GM23338 (cell line): ENCODE data around the gene NCOR2. TPM values are rescaled to one million over a fixed set of nuclear protein-coding genes. Genes with fewer than 3 reads are reported as not detected.

Experiments used
- ATAC-seq: fragments of 200-7000 bp; cut with Tn5 transposase; 3 replicates; pipeline ENCODE4 v1.9.1; 2020
- DNase-seq: peaks from one replicate; pipeline ENCODE4 v3.0.0-alpha.2; 2015; ENCODE audit warnings: low spot score
- H2AFZ ChIP-seq: fragments of 200-600 bp; sonication (generic); 2 replicates; pipeline ENCODE4 v1.8.0; 2016; ENCODE audit warnings: antibody characterized with exemption, mild to moderate bottlenecking, moderate library complexity
- H3F3A ChIP-seq: fragments of 200-600 bp; sonication (generic); replicated peaks from 2 replicates; pipeline ENCODE4 v1.8.0; 2017; ENCODE audit warnings: antibody characterized with exemption, mixed run types, low read depth
- H3K27ac ChIP-seq: fragments of 200-600 bp; sonication (generic); 2 replicates; pipeline ENCODE4 v1.6.1; 2016; ENCODE audit warnings: low read depth
- H3K27me3 ChIP-seq: fragments of 200-600 bp; sonication (generic); 2 replicates; pipeline ENCODE4 v1.8.0; 2016; ENCODE audit warnings: mild to moderate bottlenecking, mixed run types, moderate library complexity; ENCODE audit not compliant: insufficient read depth
- H3K36me3 ChIP-seq: fragments of 200-600 bp; sonication (generic); 2 replicates; pipeline ENCODE4 v1.8.0; 2016; ENCODE audit warnings: mild to moderate bottlenecking; ENCODE audit not compliant: insufficient read depth
- H3K4me1 ChIP-seq: fragments of 200-600 bp; sonication (generic); 2 replicates; pipeline ENCODE4 v1.8.0; 2016; ENCODE audit warnings: mild to moderate bottlenecking, moderate library complexity; ENCODE audit not compliant: insufficient read depth
- H3K4me2 ChIP-seq: fragments of 200-600 bp; sonication (generic); 2 replicates; pipeline ENCODE4 v1.7.1; 2017; ENCODE audit warnings: mixed run types
- H3K4me3 ChIP-seq: fragments of 200-600 bp; sonication (generic); 2 replicates; pipeline ENCODE4 v1.6.1; 2016; ENCODE audit warnings: mixed run types
- H3K79me2 ChIP-seq: fragments of 200-600 bp; sonication (generic); replicated peaks from 2 replicates; pipeline ENCODE4 v1.8.0; 2017; ENCODE audit warnings: mild to moderate bottlenecking; ENCODE audit not compliant: insufficient read depth
- H3K9me2 ChIP-seq: fragments of 200-600 bp; sonication (generic); 2 replicates; pipeline ENCODE4 v1.8.0; 2017; ENCODE audit not compliant: insufficient read depth
- H4K20me1 ChIP-seq: fragments of 200-600 bp; sonication (generic); replicated peaks from 2 replicates; pipeline ENCODE4 v1.8.0; 2017; ENCODE audit warnings: mild to moderate bottlenecking; ENCODE audit not compliant: insufficient read depth
- H3K27ac Mint-ChIP-seq: 2 replicates; pipeline ENCODE4 v1.8.0; 2020; ENCODE audit warnings: inconsistent platforms, mild to moderate bottlenecking, moderate library complexity, mixed read lengths
- H3K27me3 Mint-ChIP-seq: 3 replicates; pipeline ENCODE4 v1.8.0; 2022; ENCODE audit warnings: low read depth, mild to moderate bottlenecking, moderate library complexity, mixed read lengths, inconsistent platforms; ENCODE audit not compliant: insufficient read depth, poor library complexity
- H3K36me3 Mint-ChIP-seq: 3 replicates; pipeline ENCODE4 v1.8.0; 2021; ENCODE audit warnings: low read depth, mild to moderate bottlenecking, inconsistent platforms, moderate library complexity, mixed read lengths
- H3K4me1 Mint-ChIP-seq: 3 replicates; pipeline ENCODE4 v1.8.0; 2020; ENCODE audit warnings: mild to moderate bottlenecking, inconsistent platforms, mixed read lengths
- H3K4me3 Mint-ChIP-seq: 3 replicates; pipeline ENCODE4 v1.8.0; 2021; ENCODE audit warnings: moderate library complexity, mild to moderate bottlenecking, inconsistent platforms, mixed read lengths
- H3K9me3 Mint-ChIP-seq: 3 replicates; pipeline ENCODE4 v1.8.0; 2020; ENCODE audit warnings: moderate library complexity, mild to moderate bottlenecking, inconsistent platforms, mixed read lengths
- CTCF ChIP-seq, 2 experiments: fragments of 200-600 bp in 1 of 2; sonication (generic) in 1 of 2; conservative IDR thresholded peaks; 2 replicates each; pipeline versions ENCODE4 v1.5.1 to v1.6.1; 2016 to 2017; ENCODE audit warnings: antibody characterized with exemption in 2 of 2, low read depth in 2 of 2, mild to moderate bottlenecking in 2 of 2, moderate library complexity in 1 of 2
- ETS1 ChIP-seq: IDR thresholded peaks from 2 replicates; pipeline ENCODE4 v1.6.1; 2016; ENCODE audit warnings: antibody characterized with exemption
- EZH2 ChIP-seq: fragments of 200-600 bp; sonication (generic); IDR thresholded peaks from one replicate; pipeline ENCODE4 v1.8.0; 2017; ENCODE audit warnings: antibody characterized with exemption, mild to moderate bottlenecking, low read depth; ENCODE audit not compliant: unreplicated experiment
- EZH2phosphoT487 ChIP-seq: fragments of 200-600 bp; sonication (generic); IDR thresholded peaks from one replicate; pipeline ENCODE4 v1.8.1; 2018; ENCODE audit warnings: antibody characterized with exemption; ENCODE audit not compliant: unreplicated experiment
- JUNB ChIP-seq: IDR thresholded peaks from one replicate; pipeline ENCODE4 v1.6.1; 2016; ENCODE audit warnings: antibody characterized with exemption; ENCODE audit not compliant: unreplicated experiment
- NANOG ChIP-seq: IDR thresholded peaks from 2 replicates; pipeline ENCODE4 v1.6.1; 2016; ENCODE audit warnings: antibody characterized with exemption, borderline replicate concordance
- POLR2AphosphoS5 ChIP-seq: IDR thresholded peaks from 2 replicates; pipeline ENCODE4 v1.6.1; 2016; ENCODE audit warnings: antibody characterized with exemption, low read depth
- ZNF114 ChIP-seq: fragments of 250-450 bp; sonication (Bioruptor Pico); IDR thresholded peaks from 2 replicates; pipeline ENCODE4 v1.5.0; 2020; ENCODE audit warnings: mild to moderate bottlenecking, moderate library complexity
- ZNF462 ChIP-seq: fragments of 250-450 bp; sonication (Bioruptor Pico); IDR thresholded peaks from 2 replicates; pipeline ENCODE4 v1.5.0; 2020; ENCODE audit warnings: mild to moderate bottlenecking, moderate library complexity
- polyA plus RNA-seq: library from polyadenylated mRNA; unstranded; fragments of >200 nt; fragmentation: Nextera tagmentation; extraction: Ambion mirVana; gene quantifications from 2 replicates; pipeline ENCODE4 v1.2.1, GENCODE V29; 2016
- total RNA-seq: library from RNA; depleted of rRNA; stranded (reverse); fragments of >200 nt; shearing (Covaris generic); gene quantifications from 2 replicates; pipeline ENCODE4 v1.2.3, GENCODE V29; 2014

Gene NCOR2
- total and polyA plus RNA-seq, 2 experiments from 2014 or later = 69.6 to 190 TPM

GRCh38 chr12:124533456-124533855, 34.0 kb downstream of the NCOR2 start:
- H3K27me3 Mint-ChIP-seq = peaks cover 17% of the 10 kb centered on the region
- H3F3A ChIP-seq = 0 out of 2 replicates have a peak, but pooled peaks cover 3% of the 10 kb centered on the region
- H3K27me3 ChIP-seq = no peaks in the 10 kb centered on the region
- peak overlapping the region; percentile 55; the same call in 1 of the 2 replicates for H3K27ac ChIP-seq
- peak overlapping the region; percentile 71 for H3K27ac Mint-ChIP-seq
- peaks cover 19% of the 10 kb centered on the region; the same call in 1 of the 2 replicates for H3K4me1 ChIP-seq
- H3K36me3 Mint-ChIP-seq = peaks cover 45% of the 10 kb centered on the region
- no peaks in the 10 kb centered on the region for H3K36me3 ChIP-seq
- H3K9me3 Mint-ChIP-seq = peaks cover 6% of the 10 kb centered on the region; the same call in 2 of the 3 replicates
- H3K4me3 ChIP-seq = no peak overlapping the region
- no peaks in the 10 kb centered on the region for H3K9me2 ChIP-seq
- ATAC-seq = no peak
- H3K4me3 Mint-ChIP-seq = no peak overlapping the region; the same call in 2 of the 3 replicates
- no peak overlapping the region for H3K4me2 ChIP-seq
- no peak overlapping the region for H2AFZ ChIP-seq
- TF ChIP-seq ZNF462 (CRISPR knock-in tag) (no peak), JUNB (no peak), ZNF114 (no peak), EZH2 (no peak), EZH2phosphoT487 (no peak), CTCF (conservative IDR thresholded peaks at IDR 0.05; ENCODE audit: low read depth in 2 of 2) (no peak), ETS1 (no peak), NANOG (no peak), POLR2AphosphoS5 (no peak)
- H3K79me2 ChIP-seq = peaks cover 97% of the 10 kb centered on the region
- H4K20me1 ChIP-seq = peaks cover 51% of the 10 kb centered on the region
- H3K4me1 Mint-ChIP-seq = peaks cover 28% of the 10 kb centered on the region
- no peak for DNase-seq
